Measurements from ENCODE around the gene SLC6A19. TPM values are rescaled to one million over a fixed set of nuclear protein-coding genes. Genes with fewer than 3 reads are reported as not detected.
A peak's percentile ranks its signal among the peaks of the same experiment; 100 is the strongest.

SLC6A19 gene
- total and polyA plus RNA-seq, 9 of the 15 experiments (the other 6 are each of a cell fraction or from before 2014, with no cell fraction given), result 0.03 to 1.6 (median 0.59) TPM

- no peak for FAIRE-seq
- Histone ChIP-seq H3K36me3 (ENCODE audit: control insufficient read depth, insufficient read depth, low read length) (no peaks in the 10 kb centered on the region), H3K9me3 (replicated peaks; ENCODE audit: control insufficient read depth, insufficient read depth, low read depth, low read length) (no peaks in the 10 kb centered on the region; the same call in 1 of the 2 replicates), H3K27me3 (ENCODE audit: control insufficient read depth in 2 of 2, insufficient read depth in 2 of 2, low read length in 2 of 2) (peaks cover 19 to 64% of the 10 kb centered on the region in 2 experiments), H3K9me1 (ENCODE audit: control insufficient read depth, insufficient read depth, low read length) (no peaks in the 10 kb centered on the region), H3K27ac (ENCODE audit: extremely low read depth, low read depth, low read length) (no peak overlapping the region), H3K4me2 (ENCODE audit: insufficient read depth, low read length) (no peak overlapping the region), H2AFZ (ENCODE audit: low read depth, low read length) (no peak overlapping the region), H4K20me1 (replicated peaks; ENCODE audit: control insufficient read depth, insufficient read depth, low read length) (peaks cover 2% of the 10 kb centered on the region; the same call in 1 of the 2 replicates), H3K79me2 (ENCODE audit: control insufficient read depth, insufficient read depth, low read length) (no peaks in the 10 kb centered on the region), H3K4me3 (no peak overlapping the region), H3K4me1 (replicated peaks in 1 of 2; ENCODE audit: control insufficient read depth in 2 of 2, insufficient read depth in 2 of 2, low read length in 2 of 2) (peaks cover 0 to 57% of the 10 kb centered on the region in 2 experiments; a peak in 1 of 5 replicates), H3K9ac (ENCODE audit: insufficient read depth in 1 of 2, low read depth in 2 of 2, low read length in 2 of 2) (no peak overlapping the region)
- POLR2A ChIA-PET, result no interaction called here
- CTCF ChIA-PET (ENCODE audit: low intra/inter-chr PET ratio), result interaction anchor here (0.5 kb wide), 1 partner anchor 259 kb away, joined by 3 read pairs; no protein-coding TSS in a partner anchor
- no peak for DNase-seq (ENCODE audit: extremely low read depth in 1 of 4, low spot score in 3 of 4)
- BruUV-seq (replicated peaks), result no TSS peak
- 12% methylated on average over 18 of the region's 22 CpGs for WGBS (ENCODE audit: insufficient coverage, low coverage, missing lambda C conversion rate)
- in situ Hi-C loops (cut with MboI), result no loop called here
- ATAC-seq, result no peak
- TF ChIP-seq GATA2 (CRISPR knock-in tag; IDR thresholded peaks at IDR 0.05) (no peak), ZNF584 (CRISPR knock-in tag; IDR thresholded peaks at IDR 0.05; ENCODE audit: low read depth) (no peak), CEBPG (CRISPR knock-in tag; IDR thresholded peaks at IDR 0.05) (no peak), CEBPG (tag; conservative IDR thresholded peaks at IDR 0.05 in 1 of 2, IDR thresholded peaks at IDR 0.05 in 1 of 2) (no peak), ZKSCAN1 (IDR thresholded peaks at IDR 0.05; ENCODE audit: low read depth, low read length) (peak; percentile 94)
- intact Hi-C loops (cut with micrococcal nuclease), result no loop called here
Measured at GRCh38 chr5:1214163-1214935, 13.0 kb downstream of the SLC6A19 start.

All from K562 (cell line).